HuH-7 (cell line): Measurements from ENCODE around the gene CDON.

Experiments used
- DNase-seq: peaks from one replicate; pipeline ENCODE4 v3.0.0; 2011; ENCODE audit warnings: low spot score

The CDON gene

DNA sequence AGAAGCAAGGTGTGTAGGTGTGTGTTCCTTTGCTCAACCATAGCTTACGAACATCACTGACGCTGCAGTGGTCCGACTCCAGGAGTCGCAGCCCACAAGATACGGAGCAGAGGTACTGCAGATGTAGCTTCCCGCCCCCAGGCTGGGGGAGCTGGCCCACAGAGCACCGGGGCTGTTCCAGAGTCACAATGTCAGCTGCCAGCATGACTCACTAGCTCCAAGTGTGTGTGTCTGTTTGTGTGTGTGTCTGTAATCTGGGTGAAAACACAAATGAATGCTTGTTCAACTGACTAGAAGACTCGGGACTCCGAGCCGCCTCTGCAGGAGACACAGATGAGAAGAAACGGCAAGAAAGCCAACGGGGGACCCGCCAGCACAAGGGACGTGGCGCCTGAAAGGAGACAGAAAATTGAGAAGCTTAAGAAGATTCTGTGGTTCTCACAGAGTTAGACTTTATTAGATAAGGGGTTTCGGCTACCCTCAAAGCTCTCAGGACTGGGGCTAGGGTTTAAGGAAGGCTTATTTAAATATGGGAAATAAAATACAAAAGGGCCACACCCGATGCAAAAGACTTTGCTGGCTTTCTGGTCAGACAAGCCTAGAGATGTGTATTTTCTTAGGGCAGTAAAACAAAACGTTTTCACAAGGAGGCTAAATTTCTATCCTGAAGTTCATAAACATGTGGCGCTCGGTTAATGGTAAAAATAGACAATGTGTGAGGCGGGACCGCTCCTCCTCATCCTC is 106.1 kb downstream of the CDON start:
- no peak for DNase-seq

DNA sequence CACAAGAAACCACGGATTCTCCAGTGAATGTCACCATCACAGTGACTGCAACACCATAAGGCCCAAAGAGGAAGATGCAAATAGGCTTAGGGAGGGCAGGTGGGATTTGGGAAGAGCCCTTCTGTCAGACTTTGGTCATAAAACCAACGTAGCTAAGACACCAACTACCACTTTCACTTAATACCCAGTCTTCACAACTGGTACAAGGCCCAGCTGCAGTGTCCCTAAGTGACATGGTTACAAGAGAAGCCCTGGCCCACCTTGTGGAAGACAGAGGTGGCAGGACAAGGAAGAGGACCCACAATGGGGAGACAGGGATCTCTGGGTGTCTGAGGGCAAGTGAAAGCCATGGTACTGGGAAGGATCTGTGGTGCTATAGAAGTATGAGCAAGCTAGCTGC is 106.8 kb downstream of the CDON start:
- DNase-seq: no peak

GRCh38 chr11:125954945-125955640 is 107.6 kb downstream of the CDON start:
- no peak for DNase-seq

- no peak for DNase-seq
These were observed 108.3 kb downstream of the CDON start for GRCh38 chr11:125954123-125954944.

DNA sequence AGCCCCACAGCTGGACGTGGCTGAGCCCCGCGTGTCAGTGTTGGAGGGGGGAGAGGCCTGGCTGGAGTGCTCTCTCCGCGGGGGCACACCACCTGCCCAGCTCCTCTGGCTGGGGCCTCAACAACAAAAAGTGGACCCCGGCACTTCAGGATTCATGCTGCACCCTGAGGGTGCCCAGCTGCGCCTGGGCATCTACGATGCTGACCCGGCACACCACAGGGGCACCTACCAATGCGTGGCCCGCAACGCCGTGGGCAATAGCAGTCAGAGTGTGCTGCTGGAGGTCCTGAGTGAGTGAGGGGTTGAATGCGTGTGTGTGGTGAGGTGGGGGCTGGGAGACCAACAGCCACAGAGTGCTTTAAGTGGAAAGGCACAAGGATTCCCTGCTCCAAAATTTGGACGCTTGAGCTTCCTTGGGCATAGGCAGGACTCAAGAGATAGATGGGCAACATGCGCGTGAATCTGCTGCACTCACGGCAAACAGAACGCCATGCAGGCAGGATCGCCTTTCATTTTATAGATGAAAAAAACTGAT is 109.2 kb downstream of the CDON start:
- DNase-seq: no peak

DNA sequence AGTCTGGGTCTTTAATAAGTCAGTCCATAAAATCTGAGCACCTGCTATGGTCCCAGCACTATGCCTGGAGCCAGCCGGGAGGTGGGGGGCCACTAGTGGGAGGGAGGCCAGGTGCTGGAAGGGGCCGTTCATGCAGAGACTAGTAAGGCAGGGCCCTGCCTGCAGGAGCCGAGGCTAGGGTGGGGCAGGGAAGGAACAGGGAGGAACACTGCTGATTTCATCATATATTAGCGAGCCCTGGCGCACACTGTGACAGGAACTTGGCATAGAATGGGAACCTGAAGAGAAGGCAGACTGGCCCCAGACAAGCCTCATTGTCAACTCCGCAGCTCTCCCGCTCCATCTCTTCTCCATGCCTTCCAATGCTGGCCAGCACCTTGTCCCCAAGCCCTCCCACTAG is 109.7 kb downstream of the CDON start:
- no peak for DNase-seq

DNA sequence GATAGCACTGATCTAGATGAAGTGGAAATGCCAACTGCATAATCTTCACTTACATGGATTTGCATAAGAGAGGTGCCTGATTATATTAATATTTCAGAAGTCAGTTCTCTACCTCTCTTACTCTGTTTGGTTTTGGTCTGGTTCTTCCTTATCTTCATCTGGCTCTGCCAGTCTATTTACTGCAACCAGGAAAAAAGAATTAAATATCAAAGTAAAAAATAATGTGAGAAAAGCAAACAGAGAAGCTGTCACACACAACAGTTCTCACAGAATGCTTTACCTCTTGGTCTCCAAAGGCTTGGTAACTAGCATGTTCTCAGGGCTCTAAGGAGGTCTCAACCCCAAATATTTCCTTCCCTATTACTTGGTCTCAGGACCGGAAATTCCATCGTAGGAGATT is 110.1 kb downstream of the CDON start:
- no peak for DNase-seq

DNA sequence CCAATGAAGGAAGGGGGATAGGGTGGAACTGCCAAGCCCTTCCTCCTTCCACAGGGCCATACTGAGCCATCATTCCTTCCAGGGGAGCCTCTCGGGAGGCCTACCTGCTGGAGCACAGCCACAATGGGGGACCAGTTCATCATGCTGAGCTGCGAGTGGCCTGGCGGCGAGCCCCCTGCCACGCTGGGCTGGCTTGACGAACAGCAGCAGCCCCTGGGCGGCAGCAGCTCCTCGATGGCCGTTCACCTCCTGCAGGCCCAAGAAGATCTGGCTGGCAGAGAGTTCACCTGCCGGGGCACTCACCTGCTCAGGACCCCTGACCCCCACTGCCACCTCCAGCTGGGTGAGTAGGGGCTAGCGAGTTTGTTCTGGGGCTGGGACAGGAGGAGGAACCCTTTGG is 110.9 kb downstream of the CDON start:
- DNase-seq: no peak

- DNase-seq: no peak
These were observed 111.7 kb downstream of the CDON start for GRCh38 chr11:125950696-125951651.

DNA sequence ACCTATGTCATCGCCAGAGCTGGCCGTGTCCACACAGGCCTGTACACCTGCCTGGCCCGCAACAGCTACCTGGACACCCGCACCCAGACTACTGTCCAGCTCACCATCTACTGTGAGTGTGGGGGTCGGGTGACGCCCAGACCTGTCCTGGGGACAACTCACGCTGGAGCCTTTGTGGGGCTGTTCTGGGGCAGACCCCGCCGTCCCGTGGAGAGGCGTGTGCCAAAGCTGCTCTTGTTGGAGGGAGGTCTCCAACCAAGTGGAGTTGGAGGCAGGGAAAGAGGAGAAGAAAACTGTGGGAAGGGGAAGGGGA is 112.5 kb downstream of the CDON start:
- DNase-seq: no peak

DNA sequence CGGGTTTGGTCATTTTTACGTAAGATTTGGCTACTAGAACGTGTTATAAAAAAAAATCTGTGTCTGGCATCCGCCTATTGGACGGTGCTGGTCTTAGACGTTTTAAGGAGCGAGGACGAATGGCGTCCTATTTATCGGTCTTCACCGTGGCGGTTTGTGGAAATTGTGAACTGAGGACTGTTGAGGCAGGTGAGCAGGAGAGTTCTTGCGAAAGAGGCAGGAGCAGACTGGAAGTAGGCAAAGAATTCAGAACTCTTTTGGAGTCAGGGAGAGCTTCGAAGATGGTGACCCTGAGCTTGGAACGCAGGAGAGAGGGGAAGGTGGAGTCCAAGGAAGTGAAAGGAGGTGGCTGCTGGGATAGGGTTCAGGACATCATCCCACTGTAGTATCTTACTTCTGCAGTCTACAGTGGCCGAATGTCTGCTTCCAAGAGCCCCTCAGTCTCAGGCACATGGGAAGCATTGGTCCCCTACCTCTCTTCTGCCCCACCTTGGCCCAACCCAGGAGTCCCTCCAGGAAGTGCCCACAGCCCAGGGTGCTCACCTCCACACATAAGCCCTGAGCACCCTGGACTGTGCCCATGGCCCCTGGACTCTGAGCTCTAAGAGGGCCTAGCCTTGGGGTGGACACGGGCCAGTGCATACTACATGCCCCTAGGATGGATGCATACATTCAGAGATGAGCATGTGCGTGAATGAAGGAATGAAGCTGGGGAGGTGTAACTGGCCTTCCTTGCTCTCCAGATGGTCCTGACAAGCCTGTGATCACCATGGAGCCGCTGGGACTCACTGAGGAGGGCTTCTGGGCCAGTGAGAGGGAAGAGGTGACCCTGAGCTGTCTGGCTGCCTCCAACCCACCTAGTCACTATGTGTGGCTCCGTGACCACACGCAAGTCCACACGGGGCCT is 113.1 kb downstream of the CDON start:
- no peak for DNase-seq

DNA sequence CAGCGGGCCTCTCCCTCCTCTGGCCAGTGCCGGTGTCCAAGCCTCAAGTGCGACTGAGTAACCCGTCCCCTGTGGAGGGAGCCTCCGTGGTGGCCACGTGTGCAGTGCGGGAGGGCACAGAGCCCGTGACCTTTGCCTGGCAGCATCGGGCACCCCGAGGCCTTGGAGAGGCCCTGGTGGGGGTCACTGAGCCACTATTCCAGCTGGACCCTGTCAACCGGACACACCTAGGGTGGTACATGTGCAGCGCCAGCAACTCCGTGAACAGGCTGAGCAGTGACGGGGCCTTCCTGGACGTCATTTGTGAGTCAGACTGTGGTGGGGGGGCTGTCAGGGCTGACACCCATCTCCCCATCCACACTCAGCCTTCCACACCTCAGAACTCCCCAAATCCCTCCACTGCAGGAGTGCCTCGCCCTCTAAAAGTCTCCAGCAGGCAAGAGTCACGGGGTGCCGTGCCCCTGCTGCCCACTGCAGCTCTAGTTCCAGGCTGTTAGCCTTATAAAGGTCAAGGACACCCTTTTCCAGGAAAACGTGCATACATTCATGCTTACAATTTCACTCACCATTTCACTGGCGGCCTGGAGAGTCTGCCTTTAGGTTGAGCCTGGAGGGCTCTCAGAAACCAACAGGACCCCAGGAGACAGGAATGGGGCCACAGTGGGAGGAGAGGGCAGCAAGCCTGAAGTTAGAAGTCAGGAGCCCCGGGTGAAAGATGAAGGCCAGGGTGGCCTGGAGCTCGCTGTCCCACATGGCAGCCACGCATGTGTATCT is 114.2 kb downstream of the CDON start:
- no peak for DNase-seq

GRCh38 chr11:125947419-125948277 is 115.0 kb downstream of the CDON start:
- DNase-seq: no peak

GRCh38 chr11:125946712-125947418 is 115.8 kb downstream of the CDON start:
- no peak for DNase-seq

DNA sequence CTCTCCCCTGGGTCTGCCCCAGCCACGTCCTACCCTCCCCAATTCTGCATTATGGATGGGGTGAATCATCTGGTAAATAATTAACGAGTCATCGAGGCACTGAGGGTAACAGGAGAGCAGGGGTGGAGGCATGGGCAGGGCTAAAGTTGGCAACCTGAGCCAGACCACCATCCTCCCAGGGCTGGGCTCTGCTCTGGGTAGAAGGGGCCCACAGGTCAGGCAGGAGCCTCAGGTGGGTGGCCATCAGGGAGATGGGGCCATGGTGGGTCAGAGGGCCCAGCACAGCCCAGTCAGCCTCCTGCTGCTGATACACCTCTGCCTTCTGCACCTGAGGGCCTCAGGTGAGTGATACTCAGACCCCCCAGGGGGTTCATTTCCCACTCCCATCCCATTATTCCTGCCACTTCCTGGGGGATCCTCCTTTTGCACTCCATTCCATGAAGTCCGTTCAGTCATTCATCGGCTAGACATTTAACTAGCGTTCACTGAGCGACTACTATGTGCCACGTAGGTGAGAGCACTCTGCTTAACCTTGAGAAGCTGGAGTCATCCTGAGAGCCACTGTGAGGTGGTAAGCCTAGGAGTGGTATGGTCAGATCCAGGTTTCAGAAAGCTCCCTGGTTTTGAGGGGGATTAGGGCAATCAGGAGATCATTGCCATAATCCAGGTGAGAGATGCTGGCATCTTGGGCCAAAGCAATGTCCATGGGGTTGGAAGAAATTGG is 116.7 kb downstream of the CDON start, which contains the start of gene VSIG10L2:
Gene VSIG10L2, plus strand, starts transcription at position 248 of the 724 bp plus-strand sequence. Its CDS starts 12 bp downstream, at position 260.
- no peak for DNase-seq

GRCh38 chr11:125945011-125945796 is 117.5 kb downstream of the CDON start:
- DNase-seq: no peak
